ENCODE data around the gene HAUS7.
A peak's percentile ranks its signal among the peaks of the same experiment; 100 is the strongest.

Gene HAUS7

GRCh38 chrX:153475751-153476281 is 5.4 kb upstream of the HAUS7 start:
- no peak overlapping the region for H3K4me3 ChIP-seq (ENCODE audit: low read depth, low read length)
- no peak for DNase-seq (ENCODE audit: low read depth, low spot score)
- no peak for TF ChIP-seq CTCF (IDR thresholded peaks at IDR 0.05; ENCODE audit: low read depth, low read length)
- in situ Hi-C loops (cut with HindIII; ENCODE audit: low sequenced_read_pairs), result no loop called here

- H3K4me3 ChIP-seq (ENCODE audit: low read depth, low read length), result no peak overlapping the region
- DNase-seq (ENCODE audit: low read depth, low spot score), result no peak
- in situ Hi-C loops (cut with HindIII; ENCODE audit: low sequenced_read_pairs), result no loop called here
- TF ChIP-seq CTCF (IDR thresholded peaks at IDR 0.05; ENCODE audit: low read depth, low read length), result no peak
These were observed 4.9 kb upstream of the HAUS7 start for GRCh38 chrX:153475271-153475670.

GRCh38 chrX:153474718-153475117 is 4.3 kb upstream of the HAUS7 start:
- no peak for TF ChIP-seq CTCF (IDR thresholded peaks at IDR 0.05; ENCODE audit: low read depth, low read length)
- peak; percentile 63 for DNase-seq (ENCODE audit: low read depth, low spot score)
- in situ Hi-C loops (cut with HindIII; ENCODE audit: low sequenced_read_pairs), result no loop called here
- no peak overlapping the region for H3K4me3 ChIP-seq (ENCODE audit: low read depth, low read length)

GRCh38 chrX:153474266-153474665 is 3.9 kb upstream of the HAUS7 start:
- no peak overlapping the region for H3K4me3 ChIP-seq (ENCODE audit: low read depth, low read length)
- TF ChIP-seq CTCF (IDR thresholded peaks at IDR 0.05; ENCODE audit: low read depth, low read length), result no peak
- in situ Hi-C loops (cut with HindIII; ENCODE audit: low sequenced_read_pairs), result no loop called here
- no peak for DNase-seq (ENCODE audit: low read depth, low spot score)

- in situ Hi-C loops (cut with HindIII; ENCODE audit: low sequenced_read_pairs), result no loop called here
- H3K4me3 ChIP-seq (ENCODE audit: low read depth, low read length), result no peak overlapping the region
- no peak for TF ChIP-seq CTCF (IDR thresholded peaks at IDR 0.05; ENCODE audit: low read depth, low read length)
- no peak for DNase-seq (ENCODE audit: low read depth, low spot score)
These were observed 2.8 kb upstream of the HAUS7 start for GRCh38 chrX:153473126-153473525.

- in situ Hi-C loops (cut with HindIII; ENCODE audit: low sequenced_read_pairs), result no loop called here
- DNase-seq (ENCODE audit: low read depth, low spot score), result peak; percentile 50
- no peak overlapping the region for H3K4me3 ChIP-seq (ENCODE audit: low read depth, low read length)
- TF ChIP-seq CTCF (IDR thresholded peaks at IDR 0.05; ENCODE audit: low read depth, low read length), result no peak
These were observed 1.4 kb upstream of the HAUS7 start for GRCh38 chrX:153471663-153472280.
